GM23338 (cell line): ENCODE data around the gene GAS1. TPM values are rescaled to one million over a fixed set of nuclear protein-coding genes. Genes with fewer than 3 reads are reported as not detected.

Experiments
- ATAC-seq: fragments of 200-7000 bp; cut with Tn5 transposase; 3 replicates; pipeline ENCODE4 v1.9.1; 2020
- DNase-seq: peaks from one replicate; pipeline ENCODE4 v3.0.0-alpha.2; 2015; ENCODE audit warnings: low spot score
- H2AFZ ChIP-seq: fragments of 200-600 bp; sonication (generic); 2 replicates; pipeline ENCODE4 v1.8.0; 2016; ENCODE audit warnings: antibody characterized with exemption, mild to moderate bottlenecking, moderate library complexity
- H3F3A ChIP-seq: fragments of 200-600 bp; sonication (generic); replicated peaks from 2 replicates; pipeline ENCODE4 v1.8.0; 2017; ENCODE audit warnings: antibody characterized with exemption, mixed run types, low read depth
- H3K27ac ChIP-seq: fragments of 200-600 bp; sonication (generic); 2 replicates; pipeline ENCODE4 v1.6.1; 2016; ENCODE audit warnings: low read depth
- H3K27me3 ChIP-seq: fragments of 200-600 bp; sonication (generic); 2 replicates; pipeline ENCODE4 v1.8.0; 2016; ENCODE audit warnings: mild to moderate bottlenecking, mixed run types, moderate library complexity; ENCODE audit not compliant: insufficient read depth
- H3K36me3 ChIP-seq: fragments of 200-600 bp; sonication (generic); 2 replicates; pipeline ENCODE4 v1.8.0; 2016; ENCODE audit warnings: mild to moderate bottlenecking; ENCODE audit not compliant: insufficient read depth
- H3K4me1 ChIP-seq: fragments of 200-600 bp; sonication (generic); 2 replicates; pipeline ENCODE4 v1.8.0; 2016; ENCODE audit warnings: mild to moderate bottlenecking, moderate library complexity; ENCODE audit not compliant: insufficient read depth
- H3K4me2 ChIP-seq: fragments of 200-600 bp; sonication (generic); 2 replicates; pipeline ENCODE4 v1.7.1; 2017; ENCODE audit warnings: mixed run types
- H3K4me3 ChIP-seq: fragments of 200-600 bp; sonication (generic); 2 replicates; pipeline ENCODE4 v1.6.1; 2016; ENCODE audit warnings: mixed run types
- H3K79me2 ChIP-seq: fragments of 200-600 bp; sonication (generic); replicated peaks from 2 replicates; pipeline ENCODE4 v1.8.0; 2017; ENCODE audit warnings: mild to moderate bottlenecking; ENCODE audit not compliant: insufficient read depth
- H3K9me2 ChIP-seq: fragments of 200-600 bp; sonication (generic); 2 replicates; pipeline ENCODE4 v1.8.0; 2017; ENCODE audit not compliant: insufficient read depth
- H4K20me1 ChIP-seq: fragments of 200-600 bp; sonication (generic); replicated peaks from 2 replicates; pipeline ENCODE4 v1.8.0; 2017; ENCODE audit warnings: mild to moderate bottlenecking; ENCODE audit not compliant: insufficient read depth
- H3K27ac Mint-ChIP-seq: 2 replicates; pipeline ENCODE4 v1.8.0; 2020; ENCODE audit warnings: inconsistent platforms, mild to moderate bottlenecking, moderate library complexity, mixed read lengths
- H3K27me3 Mint-ChIP-seq: 3 replicates; pipeline ENCODE4 v1.8.0; 2022; ENCODE audit warnings: low read depth, mild to moderate bottlenecking, moderate library complexity, mixed read lengths, inconsistent platforms; ENCODE audit not compliant: insufficient read depth, poor library complexity
- H3K36me3 Mint-ChIP-seq: 3 replicates; pipeline ENCODE4 v1.8.0; 2021; ENCODE audit warnings: low read depth, mild to moderate bottlenecking, inconsistent platforms, moderate library complexity, mixed read lengths
- H3K4me1 Mint-ChIP-seq: 3 replicates; pipeline ENCODE4 v1.8.0; 2020; ENCODE audit warnings: mild to moderate bottlenecking, inconsistent platforms, mixed read lengths
- H3K4me3 Mint-ChIP-seq: 3 replicates; pipeline ENCODE4 v1.8.0; 2021; ENCODE audit warnings: moderate library complexity, mild to moderate bottlenecking, inconsistent platforms, mixed read lengths
- H3K9me3 Mint-ChIP-seq: 3 replicates; pipeline ENCODE4 v1.8.0; 2020; ENCODE audit warnings: moderate library complexity, mild to moderate bottlenecking, inconsistent platforms, mixed read lengths
- CREB1 ChIP-seq: fragments of 250-450 bp; sonication (Bioruptor Pico); IDR thresholded peaks from 2 replicates; pipeline ENCODE4 v1.5.0; 2020; ENCODE audit warnings: low read depth, mild to moderate bottlenecking, moderate library complexity
- CTCF ChIP-seq, 2 experiments: fragments of 200-600 bp in 1 of 2; sonication (generic) in 1 of 2; conservative IDR thresholded peaks; 2 replicates each; pipeline versions ENCODE4 v1.5.1 to v1.6.1; 2016 to 2017; ENCODE audit warnings: antibody characterized with exemption in 2 of 2, low read depth in 2 of 2, mild to moderate bottlenecking in 2 of 2, moderate library complexity in 1 of 2
- ETS1 ChIP-seq: IDR thresholded peaks from 2 replicates; pipeline ENCODE4 v1.6.1; 2016; ENCODE audit warnings: antibody characterized with exemption
- EZH2 ChIP-seq: fragments of 200-600 bp; sonication (generic); IDR thresholded peaks from one replicate; pipeline ENCODE4 v1.8.0; 2017; ENCODE audit warnings: antibody characterized with exemption, mild to moderate bottlenecking, low read depth; ENCODE audit not compliant: unreplicated experiment
- EZH2phosphoT487 ChIP-seq: fragments of 200-600 bp; sonication (generic); IDR thresholded peaks from one replicate; pipeline ENCODE4 v1.8.1; 2018; ENCODE audit warnings: antibody characterized with exemption; ENCODE audit not compliant: unreplicated experiment
- JUNB ChIP-seq: IDR thresholded peaks from one replicate; pipeline ENCODE4 v1.6.1; 2016; ENCODE audit warnings: antibody characterized with exemption; ENCODE audit not compliant: unreplicated experiment
- NANOG ChIP-seq: IDR thresholded peaks from 2 replicates; pipeline ENCODE4 v1.6.1; 2016; ENCODE audit warnings: antibody characterized with exemption, borderline replicate concordance
- POLR2AphosphoS5 ChIP-seq: IDR thresholded peaks from 2 replicates; pipeline ENCODE4 v1.6.1; 2016; ENCODE audit warnings: antibody characterized with exemption, low read depth
- STAT1 ChIP-seq: IDR thresholded peaks from one replicate; pipeline ENCODE4 v1.6.1; 2016; ENCODE audit warnings: antibody characterized with exemption; ENCODE audit not compliant: unreplicated experiment
- ZNF114 ChIP-seq: fragments of 250-450 bp; sonication (Bioruptor Pico); IDR thresholded peaks from 2 replicates; pipeline ENCODE4 v1.5.0; 2020; ENCODE audit warnings: mild to moderate bottlenecking, moderate library complexity
- ZNF331 ChIP-seq: fragments of 250-450 bp; sonication (Bioruptor Pico); IDR thresholded peaks from 2 replicates; pipeline ENCODE4 v1.5.0; 2020; ENCODE audit warnings: low read depth, mild to moderate bottlenecking, moderate library complexity
- ZNF462 ChIP-seq: fragments of 250-450 bp; sonication (Bioruptor Pico); IDR thresholded peaks from 2 replicates; pipeline ENCODE4 v1.5.0; 2020; ENCODE audit warnings: mild to moderate bottlenecking, moderate library complexity
- polyA plus RNA-seq: library from polyadenylated mRNA; unstranded; fragments of >200 nt; fragmentation: Nextera tagmentation; extraction: Ambion mirVana; gene quantifications from 2 replicates; pipeline ENCODE4 v1.2.1, GENCODE V29; 2016
- total RNA-seq: library from RNA; depleted of rRNA; stranded (reverse); fragments of >200 nt; shearing (Covaris generic); gene quantifications from 2 replicates; pipeline ENCODE4 v1.2.3, GENCODE V29; 2014

GAS1 gene
- total and polyA plus RNA-seq, 2 experiments from 2014 or later = 1.4 to 7.7 TPM

- no peak overlapping the region for H3K4me3 Mint-ChIP-seq
- Histone ChIP-seq H4K20me1 (no peaks in the 10 kb centered on the region), H3K4me3 (no peak overlapping the region), H3K79me2 (no peaks in the 10 kb centered on the region), H3K9me2 (no peaks in the 10 kb centered on the region; the same call in 1 of the 2 replicates), H2AFZ (no peak overlapping the region), H3K4me2 (no peak overlapping the region), H3K27me3 (no peaks in the 10 kb centered on the region), H3K4me1 (no peaks in the 10 kb centered on the region), H3F3A (no peaks in the 10 kb centered on the region), H3K36me3 (peaks cover 3% of the 10 kb centered on the region), H3K27ac (no peak overlapping the region)
- no peaks in the 10 kb centered on the region for H3K27me3 Mint-ChIP-seq
- peaks cover 4% of the 10 kb centered on the region; the same call in 2 of the 3 replicates for H3K4me1 Mint-ChIP-seq
- H3K36me3 Mint-ChIP-seq = peaks cover 8% of the 10 kb centered on the region; the same call in 1 of the 3 replicates
- H3K9me3 Mint-ChIP-seq = peaks cover 13% of the 10 kb centered on the region
- TF ChIP-seq JUNB = no peak
- DNase-seq (no peak), ATAC-seq (no peak)
- H3K27ac Mint-ChIP-seq = no peak overlapping the region
These were observed 35.1 kb downstream of the GAS1 start for GRCh38 chr9:86912210-86912609.

GRCh38 chr9:86909388-86909787 is 37.9 kb downstream of the GAS1 start:
- no peaks in the 10 kb centered on the region for H3K9me2 ChIP-seq
- Mint-ChIP-seq H3K4me3 (no peak overlapping the region), H3K27me3 (no peaks in the 10 kb centered on the region), H3K36me3 (peaks cover 8% of the 10 kb centered on the region; the same call in 1 of the 3 replicates), H3K9me3 (peaks cover 13% of the 10 kb centered on the region), H3K27ac (no peak overlapping the region), H3K4me1 (peaks cover 4% of the 10 kb centered on the region; the same call in 2 of the 3 replicates)
- no peaks in the 10 kb centered on the region for H3F3A ChIP-seq
- ATAC-seq (no peak), DNase-seq (no peak)
- H4K20me1 ChIP-seq = no peaks in the 10 kb centered on the region
- no peak overlapping the region for H3K4me3 ChIP-seq
- H3K4me2 ChIP-seq = no peak overlapping the region
- H3K4me1 ChIP-seq = no peaks in the 10 kb centered on the region
- H2AFZ ChIP-seq = no peak overlapping the region
- H3K79me2 ChIP-seq = no peaks in the 10 kb centered on the region
- no peaks in the 10 kb centered on the region; the same call in 1 of the 2 replicates for H3K27me3 ChIP-seq
- H3K27ac ChIP-seq = no peak overlapping the region
- H3K36me3 ChIP-seq = peaks cover 3% of the 10 kb centered on the region
- TF ChIP-seq POLR2AphosphoS5 (no peak), STAT1 (no peak), EZH2phosphoT487 (no peak), ZNF331 (CRISPR knock-in tag) (no peak), ZNF114 (CRISPR knock-in tag) (no peak), CTCF (conservative IDR thresholded peaks at IDR 0.05; ENCODE audit: low read depth in 2 of 2) (no peak), JUNB (no peak), EZH2 (no peak), ZNF462 (CRISPR knock-in tag) (no peak), CREB1 (CRISPR knock-in tag) (no peak), NANOG (no peak), ETS1 (no peak)
